Hepatocyte (in vitro differentiated cells): ENCODE results near the gene WNT2.

Experiments used
- CTCF ChIP-seq: fragments of 200-600 bp; sonication (generic); IDR thresholded peaks from 2 replicates; pipeline ENCODE4 v1.5.1; 2016; ENCODE audit warnings: antibody characterized with exemption, mild to moderate bottlenecking; ENCODE audit not compliant: poor library complexity
- EZH2 ChIP-seq: fragments of 200-600 bp; sonication (generic); IDR thresholded peaks from 2 replicates; pipeline ENCODE4 v1.6.1; 2016; ENCODE audit warnings: antibody characterized with exemption, mild to moderate bottlenecking, borderline replicate concordance

- TF ChIP-seq CTCF (peak; percentile 40), EZH2 (no peak)
Observed at GRCh38 chr7:117312593-117313580, 10.0 kb downstream of the WNT2 start.
